Upper lobe of left lung (tissue), 4 donors: ENCODE measurements around the gene CHP2.

Source experiments
- POLR2A ChIP-seq, 4 donors: fragments of 450-650 bp; IDR thresholded peaks; one replicate each; pipeline ENCODE4 v1.5.1; 2016 to 2017; ENCODE audit warnings: antibody characterized with exemption in 4 of 4, mild to moderate bottlenecking in 2 of 4
- POLR2AphosphoS5 ChIP-seq, 2 donors: sonication (generic); formaldehyde crosslinking; IDR thresholded peaks; one replicate each; pipeline ENCODE4 v1.5.1; 2017; ENCODE audit warnings: antibody characterized with exemption in 2 of 2
- TF ChIP-seq, protein P1 (sequence below), 6 experiments: fragments of 450-650 bp in 4 of 6; fragments of 200-600 bp in 2 of 6; sonication (generic) in 2 of 6; IDR thresholded peaks; one replicate each; pipeline ENCODE4 v1.5.1; 2016 to 2019; ENCODE audit warnings: antibody characterized with exemption in 6 of 6

DNA sequence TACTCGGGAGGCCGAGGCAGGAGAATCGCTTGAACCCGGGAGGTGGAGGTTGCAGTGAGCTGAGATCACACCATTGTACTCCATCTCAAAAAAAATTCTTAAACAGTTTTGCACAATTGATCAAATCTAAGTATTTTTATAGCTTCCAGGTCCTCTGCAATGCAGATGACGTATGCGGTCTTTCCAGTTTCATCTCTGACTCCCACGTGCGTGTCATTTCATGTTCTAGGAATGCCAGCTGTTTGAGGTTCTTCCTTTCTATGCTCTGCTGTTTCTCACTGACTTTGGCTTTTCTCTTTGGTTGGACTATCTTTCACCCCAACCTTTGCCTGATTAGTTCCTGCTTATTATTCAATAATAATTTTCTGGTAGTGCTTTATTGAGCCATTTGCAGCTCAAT, 16.2 kb downstream of the CHP2 start:
- TF ChIP-seq POLR2A (IDR thresholded peaks at IDR 0.05) (no peak), POLR2AphosphoS5 (IDR thresholded peaks at IDR 0.05) (no peak)
- TF ChIP-seq, protein P1, sequence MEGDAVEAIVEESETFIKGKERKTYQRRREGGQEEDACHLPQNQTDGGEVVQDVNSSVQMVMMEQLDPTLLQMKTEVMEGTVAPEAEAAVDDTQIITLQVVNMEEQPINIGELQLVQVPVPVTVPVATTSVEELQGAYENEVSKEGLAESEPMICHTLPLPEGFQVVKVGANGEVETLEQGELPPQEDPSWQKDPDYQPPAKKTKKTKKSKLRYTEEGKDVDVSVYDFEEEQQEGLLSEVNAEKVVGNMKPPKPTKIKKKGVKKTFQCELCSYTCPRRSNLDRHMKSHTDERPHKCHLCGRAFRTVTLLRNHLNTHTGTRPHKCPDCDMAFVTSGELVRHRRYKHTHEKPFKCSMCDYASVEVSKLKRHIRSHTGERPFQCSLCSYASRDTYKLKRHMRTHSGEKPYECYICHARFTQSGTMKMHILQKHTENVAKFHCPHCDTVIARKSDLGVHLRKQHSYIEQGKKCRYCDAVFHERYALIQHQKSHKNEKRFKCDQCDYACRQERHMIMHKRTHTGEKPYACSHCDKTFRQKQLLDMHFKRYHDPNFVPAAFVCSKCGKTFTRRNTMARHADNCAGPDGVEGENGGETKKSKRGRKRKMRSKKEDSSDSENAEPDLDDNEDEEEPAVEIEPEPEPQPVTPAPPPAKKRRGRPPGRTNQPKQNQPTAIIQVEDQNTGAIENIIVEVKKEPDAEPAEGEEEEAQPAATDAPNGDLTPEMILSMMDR (IDR thresholded peaks at IDR 0.05), result no peak
